K562 (cell line): ENCODE results near the gene GPHN. TPM values are rescaled to one million over a fixed set of nuclear protein-coding genes. Genes with fewer than 3 reads are reported as not detected.

Experiments used
- ATAC-seq: fragments of 200-7000 bp; cut with Tn5 transposase; 3 replicates; pipeline ENCODE4 v1.9.1; 2020; ENCODE audit warnings: moderate library complexity
- BruUV-seq: library from RNA; stranded (reverse); fragments of 400-500 nt; replicated peaks from 2 replicates; lab custom pipeline; 2021; lab: Mats Ljungman, UMichigan
- CTCF ChIA-PET: fragments of 300-600 bp; formaldehyde crosslinking; extraction: SDS; loops from one replicate; lab custom pipeline; 2021; ENCODE audit warnings: low intra/inter-chr PET ratio; lab: Yijun Ruan, JAX
- POLR2A ChIA-PET: fragments of 300-600, 350-650 bp; sonication (Branson Sonifier 250); formaldehyde crosslinking; extraction: SDS; loops from one replicate; lab custom pipeline; 2021; ENCODE audit warnings: antibody characterized with exemption, inconsistent platforms; lab: Yijun Ruan, JAX
- DNase-seq, 4 experiments: peaks; one replicate each; pipeline versions ENCODE4 v3.0.0 to v3.0.0-alpha.2; 2011 to 2018; ENCODE audit warnings: low spot score in 3 of 4, mixed read lengths in 3 of 4; ENCODE audit errors: extremely low read depth in 1 of 4
- FAIRE-seq: peaks from 2 replicates; lab custom pipeline; 2011; peaks lifted over from hg19 to GRCh38; lab: Jason Lieb, UNC
- H2AFZ ChIP-seq: 2 replicates; pipeline ENCODE4 v1.6.0; 2011; ENCODE audit warnings: low read depth, low read length, control low read depth, inconsistent platforms
- H3K27ac ChIP-seq: fragments of 200-600 bp; 3 replicates; pipeline ENCODE4 v1.8.0; 2011; ENCODE audit warnings: low read depth, mild to moderate bottlenecking, control low read depth, inconsistent platforms, low read length, moderate library complexity, mixed read lengths; ENCODE audit errors: extremely low read depth
- H3K27me3 ChIP-seq, 2 experiments: fragments of 300-600 bp in 1 of 2; 2 replicates in 1 of 2; 3 replicates in 1 of 2; pipeline versions ENCODE4 v1.6.0 to v1.8.0; 2011; ENCODE audit warnings: inconsistent platforms in 2 of 2, low read length in 2 of 2, mild to moderate bottlenecking in 1 of 2, mixed read lengths in 1 of 2, moderate library complexity in 1 of 2; ENCODE audit not compliant: control insufficient read depth in 2 of 2, insufficient read depth in 2 of 2
- H3K36me3 ChIP-seq: fragments of 300-600 bp; 3 replicates; pipeline ENCODE4 v1.8.0; 2011; ENCODE audit warnings: mild to moderate bottlenecking, low read length, inconsistent platforms; ENCODE audit not compliant: control insufficient read depth, insufficient read depth
- H3K4me1 ChIP-seq, 2 experiments: fragments of 200-600 bp in 1 of 2; replicated peaks in 1 of 2; 2 replicates in 1 of 2; 3 replicates in 1 of 2; pipeline versions ENCODE4 v1.5.1 to v1.8.0; 2011; ENCODE audit warnings: inconsistent platforms in 2 of 2, low read length in 2 of 2, mild to moderate bottlenecking in 1 of 2, mixed read lengths in 1 of 2, moderate library complexity in 1 of 2; ENCODE audit not compliant: control insufficient read depth in 2 of 2, insufficient read depth in 2 of 2
- H3K4me2 ChIP-seq: 2 replicates; pipeline ENCODE4 v1.6.1; 2011; ENCODE audit warnings: low read length, control low read depth, inconsistent platforms, mixed read lengths; ENCODE audit not compliant: insufficient read depth
- H3K4me3 ChIP-seq: fragments of 200-600 bp; sonication (generic), shearing (Covaris generic); 2 replicates; pipeline ENCODE4 v1.5.1; 2016; ENCODE audit warnings: control low read depth, inconsistent platforms
- H3K79me2 ChIP-seq: fragments of 200-600 bp; 3 replicates; pipeline ENCODE4 v1.8.0; 2011; ENCODE audit warnings: low read length, inconsistent platforms; ENCODE audit not compliant: control insufficient read depth, insufficient read depth
- H3K9ac ChIP-seq, 2 experiments: 2 replicates each; pipeline versions ENCODE4 v1.6.0 to v1.6.1; 2011; ENCODE audit warnings: low read depth in 2 of 2, low read length in 2 of 2, control low read depth in 1 of 2, inconsistent platforms in 1 of 2, mild to moderate bottlenecking in 1 of 2, mixed read lengths in 1 of 2; ENCODE audit not compliant: insufficient read depth in 1 of 2
- H3K9me1 ChIP-seq: one replicate; pipeline ENCODE4 v1.6.0; 2011; ENCODE audit warnings: inconsistent platforms, mild to moderate bottlenecking, low read length, moderate library complexity; ENCODE audit not compliant: control insufficient read depth, insufficient read depth
- H3K9me3 ChIP-seq: replicated peaks from 2 replicates; pipeline ENCODE4 v1.5.1; 2011; ENCODE audit warnings: low read depth, low read length, inconsistent platforms; ENCODE audit not compliant: control insufficient read depth, insufficient read depth
- H4K20me1 ChIP-seq: replicated peaks from 2 replicates; pipeline ENCODE4 v1.6.1; 2011; ENCODE audit warnings: low read length, inconsistent platforms, mixed read lengths; ENCODE audit not compliant: control insufficient read depth, insufficient read depth
- CSDE1 ChIP-seq, 2 experiments: fragments of 450-650 bp; IDR thresholded peaks; 2 replicates each; pipeline ENCODE4 v1.6.1; 2016; ENCODE audit warnings: mild to moderate bottlenecking in 1 of 2
- EHMT2 ChIP-seq: fragments of 450-650 bp; IDR thresholded peaks from 2 replicates; pipeline ENCODE4 v1.6.1; 2018; ENCODE audit warnings: antibody characterized with exemption
- EZH2 ChIP-seq: IDR thresholded peaks from 2 replicates; pipeline ENCODE4 v1.6.1; 2012; ENCODE audit warnings: low read depth, mild to moderate bottlenecking, inconsistent platforms, low read length, borderline replicate concordance
- KDM5B ChIP-seq: fragments of 200-600 bp; sonication (generic); IDR thresholded peaks from 2 replicates; pipeline ENCODE4 v1.6.1; 2012; ENCODE audit warnings: low read depth, mild to moderate bottlenecking, moderate library complexity, low read length, control low read depth, inconsistent platforms; ENCODE audit not compliant: insufficient replicate concordance
- LCOR ChIP-seq: sonication (generic); formaldehyde crosslinking; IDR thresholded peaks from 2 replicates; pipeline ENCODE4 v1.8.0; 2022; ENCODE audit warnings: mild to moderate bottlenecking, missing genetic modification reagents
- MCM3 ChIP-seq: fragments of 450-650 bp; IDR thresholded peaks from 2 replicates; pipeline ENCODE4 v1.6.1; 2016
- ZBTB17 ChIP-seq: fragments of 450-650 bp; formaldehyde crosslinking; IDR thresholded peaks from 2 replicates; pipeline ENCODE4 v1.4.0; 2020; ENCODE audit warnings: mild to moderate bottlenecking
- ZNF134 ChIP-seq: fragments of 250-450 bp; sonication (Bioruptor Pico); conservative IDR thresholded peaks from 2 replicates; pipeline ENCODE4 v1.4.0; 2020
- ZNF512 ChIP-seq: IDR thresholded peaks from 2 replicates; pipeline ENCODE4 v1.6.1; 2016; ENCODE audit warnings: missing genetic modification characterization, missing compliant biosample characterization
- ZSCAN32 ChIP-seq: fragments of 450-650 bp; formaldehyde crosslinking; IDR thresholded peaks from 2 replicates; pipeline ENCODE4 v1.4.0; 2020; ENCODE audit warnings: mild to moderate bottlenecking, moderate library complexity
- WGBS: fragments of 100-300 bp; shearing (Covaris generic); methylation state at CpG from one replicate; pipeline ENCODE4 v1.1.6; 2016; ENCODE audit warnings: low coverage, mixed read lengths; ENCODE audit not compliant: insufficient coverage; ENCODE audit errors: missing lambda C conversion rate; 5-methylcytosine and 5-hydroxymethylcytosine counted together
- in situ Hi-C: fragments of 300-500 bp; cut with MboI; formaldehyde crosslinking; loops from 4 replicates; pipeline ENCODE4 v1.15.0; 2018; ENCODE audit warnings: inconsistent platforms, mixed read lengths
- intact Hi-C: fragments of 100-400 bp; cut with micrococcal nuclease; formaldehyde crosslinking; loops from 2 replicates; pipeline ENCODE4 v1.14.2; 2022
- polyA plus RNA-seq, 8 experiments: library from polyadenylated mRNA; depleted of rRNA in 4 of 8; stranded (reverse) in 5 of 8; unstranded in 3 of 8; fragments of >200 nt; fragmentation: Nextera tagmentation in 2 of 8; fragmentation: Illumina TruSeq in 1 of 8; extraction: Ambion mirVana in 2 of 8; extraction: Trizol in 1 of 8; gene quantifications; 2 replicates each; pipeline versions ENCODE4 v1.2.1 to v1.2.3, GENCODE V29; 2011 to 2014; ENCODE audit warnings: inconsistent platforms in 1 of 8, missing spikeins in 1 of 8
- total RNA-seq, 7 experiments: library from RNA; depleted of rRNA in 6 of 7; stranded (reverse); fragments of >200 nt in 6 of 7; fragmentation: Illumina TruSeq in 2 of 7; extraction: Trizol in 2 of 7; gene quantifications; 2 replicates each; pipeline versions ENCODE4 v1.2.1 to v1.2.3, GENCODE V29; 2011 to 2021; ENCODE audit warnings: low replicate concordance in 1 of 7
- TF ChIP-seq, protein P1 (sequence below): sonication (generic); formaldehyde crosslinking; IDR thresholded peaks from 2 replicates; pipeline ENCODE4 v1.4.0; 2020; ENCODE audit warnings: mild to moderate bottlenecking, missing genetic modification reagents
- TF ChIP-seq, protein P2 (sequence below): IDR thresholded peaks from 2 replicates; pipeline ENCODE4 v1.6.1; 2011; ENCODE audit not compliant: insufficient read length; ENCODE audit errors: extremely low read depth
- TF ChIP-seq, protein P3 (sequence below): sonication (generic); formaldehyde crosslinking; IDR thresholded peaks from 2 replicates; pipeline ENCODE4 v1.8.0; 2022; ENCODE audit warnings: missing genetic modification reagents, mild to moderate bottlenecking, borderline replicate concordance

The GPHN gene
- total and polyA plus RNA-seq, 9 of the 15 experiments (the other 6 are each of a cell fraction or from before 2014, with no cell fraction given): 5.9 to 16.0 (median 11.4) TPM

- TF ChIP-seq ZNF134 (CRISPR knock-in tag): no peak
- TF ChIP-seq, protein P1, sequence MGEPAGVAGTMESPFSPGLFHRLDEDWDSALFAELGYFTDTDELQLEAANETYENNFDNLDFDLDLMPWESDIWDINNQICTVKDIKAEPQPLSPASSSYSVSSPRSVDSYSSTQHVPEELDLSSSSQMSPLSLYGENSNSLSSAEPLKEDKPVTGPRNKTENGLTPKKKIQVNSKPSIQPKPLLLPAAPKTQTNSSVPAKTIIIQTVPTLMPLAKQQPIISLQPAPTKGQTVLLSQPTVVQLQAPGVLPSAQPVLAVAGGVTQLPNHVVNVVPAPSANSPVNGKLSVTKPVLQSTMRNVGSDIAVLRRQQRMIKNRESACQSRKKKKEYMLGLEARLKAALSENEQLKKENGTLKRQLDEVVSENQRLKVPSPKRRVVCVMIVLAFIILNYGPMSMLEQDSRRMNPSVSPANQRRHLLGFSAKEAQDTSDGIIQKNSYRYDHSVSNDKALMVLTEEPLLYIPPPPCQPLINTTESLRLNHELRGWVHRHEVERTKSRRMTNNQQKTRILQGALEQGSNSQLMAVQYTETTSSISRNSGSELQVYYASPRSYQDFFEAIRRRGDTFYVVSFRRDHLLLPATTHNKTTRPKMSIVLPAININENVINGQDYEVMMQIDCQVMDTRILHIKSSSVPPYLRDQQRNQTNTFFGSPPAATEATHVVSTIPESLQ (CRISPR knock-in tag): no peak
- no peak for TF ChIP-seq MCM3
- no peak for TF ChIP-seq KDM5B
Measured at GRCh38 chr14:66850258-66850888, 342.4 kb downstream of the GPHN start (continued).

DNA sequence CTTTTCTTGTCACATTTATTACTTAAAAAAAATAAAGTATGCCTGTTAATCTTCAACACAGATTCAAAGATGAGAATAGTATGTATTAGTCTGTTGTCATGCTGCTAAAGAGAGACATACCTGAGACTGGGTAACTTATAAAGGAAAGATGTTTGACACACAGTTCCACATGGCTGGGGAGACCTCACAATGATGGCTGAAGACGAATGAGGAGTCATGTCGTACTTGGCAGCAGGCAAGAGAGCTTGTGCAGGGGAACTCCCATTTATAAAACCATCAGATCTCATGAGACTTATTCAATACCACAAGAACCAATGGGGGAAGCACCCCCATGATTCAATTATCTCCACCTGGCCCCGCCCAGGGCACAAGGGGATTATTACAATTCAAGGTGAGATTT, 345.4 kb downstream of the GPHN start:
- intact Hi-C loops: no loop called here
- no peak for TF ChIP-seq ZNF512 (tag)
- no peak for TF ChIP-seq LCOR
- no peak for TF ChIP-seq ZBTB17 (CRISPR knock-in tag)
- no peak for TF ChIP-seq EZH2
- TF ChIP-seq CSDE1 (IDR thresholded peaks at IDR 0.05): no peak
- TF ChIP-seq, protein P2, sequence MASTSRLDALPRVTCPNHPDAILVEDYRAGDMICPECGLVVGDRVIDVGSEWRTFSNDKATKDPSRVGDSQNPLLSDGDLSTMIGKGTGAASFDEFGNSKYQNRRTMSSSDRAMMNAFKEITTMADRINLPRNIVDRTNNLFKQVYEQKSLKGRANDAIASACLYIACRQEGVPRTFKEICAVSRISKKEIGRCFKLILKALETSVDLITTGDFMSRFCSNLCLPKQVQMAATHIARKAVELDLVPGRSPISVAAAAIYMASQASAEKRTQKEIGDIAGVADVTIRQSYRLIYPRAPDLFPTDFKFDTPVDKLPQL: no peak
- TF ChIP-seq ZSCAN32 (CRISPR knock-in tag): no peak
- TF ChIP-seq EHMT2: no peak
- TF ChIP-seq, protein P3, sequence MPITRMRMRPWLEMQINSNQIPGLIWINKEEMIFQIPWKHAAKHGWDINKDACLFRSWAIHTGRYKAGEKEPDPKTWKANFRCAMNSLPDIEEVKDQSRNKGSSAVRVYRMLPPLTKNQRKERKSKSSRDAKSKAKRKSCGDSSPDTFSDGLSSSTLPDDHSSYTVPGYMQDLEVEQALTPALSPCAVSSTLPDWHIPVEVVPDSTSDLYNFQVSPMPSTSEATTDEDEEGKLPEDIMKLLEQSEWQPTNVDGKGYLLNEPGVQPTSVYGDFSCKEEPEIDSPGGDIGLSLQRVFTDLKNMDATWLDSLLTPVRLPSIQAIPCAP: no peak

More for the DNA sequence above, 345.4 kb downstream of the GPHN start:
- Histone ChIP-seq H3K27ac (no peak overlapping the region), H3K9me3 (no peaks in the 10 kb centered on the region), H4K20me1 (no peaks in the 10 kb centered on the region), H2AFZ (no peak overlapping the region), H3K4me3 (no peak overlapping the region), H3K4me2 (no peak overlapping the region), H3K4me1 (no peaks in the 10 kb centered on the region), H3K9me1 (no peaks in the 10 kb centered on the region), H3K27me3 (no peaks in the 10 kb centered on the region), H3K79me2 (no peaks in the 10 kb centered on the region), H3K36me3 (no peaks in the 10 kb centered on the region), H3K9ac (no peak overlapping the region)
- in situ Hi-C loops: no loop called here
- 66% methylated on average over 3 of the region's 3 CpGs for WGBS
- POLR2A ChIA-PET: no interaction called here
- DNase-seq: no peak
- BruUV-seq: no TSS peak
- CTCF ChIA-PET: no interaction called here
- no peak for ATAC-seq
- FAIRE-seq: no peak
